GM19239 (cell line): ENCODE measurements around the gene NOP9.

ENCODE experiments used
- DNase-seq: peaks from one replicate; pipeline ENCODE4 v3.0.0; 2011; ENCODE audit warnings: low spot score; ENCODE audit not compliant: insufficient read length
- FAIRE-seq: peaks from 2 replicates; lab custom pipeline; 2011; peaks lifted over from hg19 to GRCh38; lab: Jason Lieb, UNC

The NOP9 gene

GRCh38 chr14:24304019-24304387 is 4.4 kb downstream of the NOP9 start:
- no peak for FAIRE-seq
- no peak for DNase-seq

GRCh38 chr14:24307156-24307574 is 7.5 kb downstream of the NOP9 start:
- DNase-seq: no peak
- FAIRE-seq: no peak

- DNase-seq: no peak
Measured at GRCh38 chr14:24307575-24308341, 8.1 kb downstream of the NOP9 start, which contains the start of gene CIDEB. Gene CIDEB (minus strand): TSS chr14:24307977. CDS start chr14:24307858, 119 bp downstream.

GRCh38 chr14:24308342-24309124 is 8.9 kb downstream of the NOP9 start:
- DNase-seq: no peak
- no peak for FAIRE-seq

More at GRCh38 chr14:24307575-24308341, 8.1 kb downstream of the NOP9 start, which contains the start of gene CIDEB:
- FAIRE-seq: peak; percentile 86

- no peak for DNase-seq
- FAIRE-seq: no peak
Measured at GRCh38 chr14:24309538-24310264, 10.1 kb downstream of the NOP9 start, which contains the start of gene LTB4R2. Gene LTB4R2 (plus strand): TSS chr14:24310140. CDS start chr14:24310665, 525 bp downstream.

GRCh38 chr14:24310265-24310645 is 10.6 kb downstream of the NOP9 start:
- FAIRE-seq (peak; percentile 11), DNase-seq (no peak)

GRCh38 chr14:24310646-24311604 is 11.3 kb downstream of the NOP9 start, which contains the start of gene LTB4R:
Gene LTB4R (plus strand): TSS chr14:24311502. CDS start chr14:24315652, 4,150 bp downstream.
- FAIRE-seq (peak; percentile 81), DNase-seq (peak; percentile 76)

- peak; percentile 23 for FAIRE-seq
- DNase-seq: no peak
Measured at GRCh38 chr14:24311837-24312615, 12.4 kb downstream of the NOP9 start.

GRCh38 chr14:24312736-24313507 is 13.3 kb downstream of the NOP9 start:
- no peak for DNase-seq
- peak; percentile 52 for FAIRE-seq

GRCh38 chr14:24313913-24314312 is 14.3 kb downstream of the NOP9 start:
- DNase-seq (no peak), FAIRE-seq (no peak)

GRCh38 chr14:24314377-24315193 is 14.9 kb downstream of the NOP9 start:
- DNase-seq (no peak), FAIRE-seq (no peak)

- FAIRE-seq (no peak), DNase-seq (no peak)
Measured at GRCh38 chr14:24315243-24315806, 15.7 kb downstream of the NOP9 start.

GRCh38 chr14:24315807-24316596 is 16.4 kb downstream of the NOP9 start:
- no peak for DNase-seq
- FAIRE-seq: no peak

GRCh38 chr14:24316597-24316950 is 16.9 kb downstream of the NOP9 start:
- no peak for FAIRE-seq
- DNase-seq: no peak

GRCh38 chr14:24317141-24317928 is 17.7 kb downstream of the NOP9 start:
- DNase-seq (no peak), FAIRE-seq (no peak)
